NCI-H2196 (cell line): ENCODE results near the gene PAPLN.
"Not testable (repeated sequence)": the region's sequence is repeated elsewhere in the genome, so short reads cannot be mapped to it uniquely, and the experiment has no call there.

ENCODE experiments used
- DNase-seq: peaks from one replicate; lab custom pipeline; 2025; ENCODE audit not compliant: unreplicated experiment; lab: John Stamatoyannopoulos, UW

The PAPLN gene

DNA sequence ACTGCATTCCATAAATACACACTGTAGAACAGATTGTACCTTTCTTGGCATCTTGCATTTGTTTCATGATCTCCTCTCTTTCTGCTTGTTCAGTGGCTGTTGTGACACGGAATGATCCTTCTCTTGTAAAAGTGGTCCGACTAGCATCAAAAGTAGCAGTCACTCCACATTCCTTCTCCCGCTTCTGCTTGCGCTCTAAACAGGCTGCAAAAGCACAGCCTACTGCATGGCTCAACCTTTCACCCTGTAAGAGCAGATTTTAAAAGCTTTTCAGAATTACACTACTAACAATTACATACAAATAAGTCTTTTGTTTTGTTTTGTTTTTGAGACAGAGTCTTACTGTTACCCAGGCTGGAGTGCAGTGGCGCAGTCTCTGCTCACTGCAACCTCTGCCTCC is 49.8 kb downstream of the PAPLN start:
- DNase-seq = no peak

- no peak for DNase-seq
Observed at GRCh38 chr14:73289308-73289707, 52.0 kb downstream of the PAPLN start.

DNA sequence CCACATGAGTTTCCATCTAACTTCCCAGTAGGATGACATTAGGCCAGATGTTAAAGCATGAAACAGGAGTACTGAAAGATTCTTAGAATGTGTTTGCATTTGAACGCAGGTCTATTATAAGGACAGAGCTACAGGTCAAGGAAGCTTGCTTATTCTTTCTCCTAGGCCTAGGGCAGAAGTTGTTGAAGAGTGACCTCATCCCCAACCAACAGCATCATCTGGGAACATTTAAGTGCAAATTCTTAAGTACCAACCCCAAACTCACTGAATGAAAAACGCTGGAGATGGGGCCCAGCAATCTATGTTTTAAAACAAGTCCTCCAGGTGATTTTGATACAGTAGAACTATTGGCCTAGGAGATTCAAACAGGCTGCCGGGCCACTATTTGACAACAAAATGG is 52.4 kb downstream of the PAPLN start:
- DNase-seq = no peak

- no peak for DNase-seq
Observed at GRCh38 chr14:73290279-73290678, 53.0 kb downstream of the PAPLN start.

GRCh38 chr14:73293782-73294781 is 56.8 kb downstream of the PAPLN start:
- DNase-seq = no peak

DNA sequence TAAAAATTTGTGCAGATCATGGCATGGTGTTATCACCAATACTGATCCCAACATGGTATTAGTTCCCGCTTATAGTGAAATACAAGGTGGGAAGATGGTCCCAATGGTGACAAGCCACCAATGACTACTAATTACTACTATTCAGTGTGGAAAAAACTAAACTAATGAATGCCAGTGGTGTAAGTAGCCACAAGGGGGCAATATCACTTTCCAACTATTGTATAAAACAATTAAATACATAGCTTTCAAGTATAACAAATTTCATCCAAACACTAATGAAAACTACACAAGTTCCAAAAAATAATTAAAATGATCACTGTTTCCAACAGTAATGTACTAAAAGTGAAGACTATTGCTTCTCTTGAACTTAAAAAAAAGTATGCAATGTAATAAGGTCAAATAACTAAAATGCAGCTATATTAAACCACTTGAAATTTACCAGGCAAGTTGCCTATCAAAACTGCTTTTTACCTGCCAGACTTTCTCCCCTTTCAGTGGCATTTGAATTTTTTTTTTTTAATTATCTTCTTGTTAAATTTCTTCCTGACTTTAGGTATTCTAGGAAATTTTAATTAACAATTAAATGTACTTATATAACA is 58.0 kb downstream of the PAPLN start:
- peak; percentile 56 for DNase-seq

GRCh38 chr14:73305499-73305898 is 68.2 kb downstream of the PAPLN start:
- DNase-seq = no peak

DNA sequence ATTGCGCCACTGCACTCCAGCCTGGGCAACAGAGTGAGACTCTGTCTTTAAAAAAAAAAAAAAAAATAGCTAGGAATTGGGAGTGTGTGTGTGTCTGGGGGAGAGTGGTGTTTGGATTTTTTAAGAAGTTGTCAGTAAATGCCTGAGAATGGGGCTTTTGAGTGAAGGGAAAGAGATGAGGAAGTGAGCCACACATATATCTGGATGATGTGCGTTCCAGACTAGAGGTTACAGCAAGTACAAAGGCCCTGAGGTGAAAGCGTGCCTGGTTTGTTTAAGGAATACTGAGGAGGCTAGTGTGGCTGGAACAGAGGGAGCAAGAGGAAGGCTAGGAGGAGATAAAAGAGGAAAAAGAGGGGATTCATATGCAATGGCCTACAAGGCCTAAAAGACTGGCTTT is 70.0 kb downstream of the PAPLN start:
- DNase-seq = no peak

DNA sequence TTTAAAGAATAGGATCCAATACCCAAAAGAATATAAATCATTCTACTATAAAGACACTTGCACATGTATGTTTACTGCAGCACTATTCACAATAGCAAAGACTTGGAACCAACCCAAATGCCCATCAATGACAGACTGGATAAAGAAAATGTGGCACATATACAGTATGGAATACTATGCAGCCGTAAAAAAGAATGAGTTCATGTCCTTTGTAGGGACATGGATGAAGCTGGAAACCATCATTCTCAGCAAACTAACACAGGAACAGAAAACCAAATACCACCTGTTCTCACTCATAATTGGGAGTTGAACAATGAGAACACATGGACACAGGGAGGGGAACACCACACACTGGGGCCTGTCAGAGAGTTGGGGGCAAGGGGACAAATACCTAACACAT is 71.9 kb downstream of the PAPLN start:
- DNase-seq = not testable (repeated sequence)

- DNase-seq = no peak
Observed at GRCh38 chr14:73311708-73312030, 74.4 kb downstream of the PAPLN start.

DNA sequence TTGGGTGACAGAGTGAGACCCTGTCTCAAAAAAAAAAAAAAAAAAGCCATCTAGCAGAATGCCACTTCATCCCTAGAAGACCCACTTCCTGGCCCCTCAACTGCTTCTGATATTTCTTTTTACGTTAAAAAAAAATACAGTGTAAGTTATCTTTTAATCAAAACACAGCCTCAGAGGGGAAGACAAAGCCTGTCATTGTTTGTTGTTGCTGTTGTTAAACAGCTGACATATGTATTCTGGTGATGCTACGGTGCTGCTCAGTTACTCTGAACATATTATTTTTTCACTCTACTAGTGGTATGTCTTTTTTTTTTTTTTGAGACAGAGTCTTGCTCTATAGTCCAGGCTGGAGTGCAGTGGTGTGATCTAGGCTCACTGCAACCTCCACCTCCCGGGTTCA is 75.4 kb downstream of the PAPLN start:
- no peak for DNase-seq

DNA sequence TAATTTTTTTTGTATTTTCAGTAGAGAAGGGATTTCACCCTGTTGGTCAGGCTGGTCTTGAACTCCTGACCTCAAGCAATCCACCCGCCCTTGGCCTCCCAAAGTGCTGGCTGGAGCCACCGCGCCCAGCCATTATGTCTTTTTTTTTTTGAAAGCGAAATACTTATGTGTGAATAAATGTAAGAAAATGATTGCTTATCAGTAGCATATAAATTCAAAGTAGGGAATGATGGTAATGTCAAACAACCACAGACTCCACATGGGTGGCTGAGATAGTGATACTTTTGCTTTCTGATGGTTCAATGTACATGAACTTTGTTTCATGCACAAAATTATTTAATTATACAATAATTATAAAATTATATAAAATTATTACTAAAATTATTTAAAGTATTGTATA is 75.8 kb downstream of the PAPLN start:
- DNase-seq = no peak

GRCh38 chr14:73323896-73324399 is 86.6 kb downstream of the PAPLN start:
- DNase-seq = no peak
